GM18909 (cell line): ENCODE data around the gene IL20.

Experiments
- ATAC-seq: cut with Tn5 transposase; IDR thresholded peaks from one replicate; pipeline ENCODE4 v1.9.1; 2021; ENCODE audit warnings: mild to moderate bottlenecking; ENCODE audit not compliant: unreplicated experiment, poor library complexity

IL20 gene

GRCh38 chr1:206918076-206918475 is 52.7 kb downstream of the IL20 start:
- no peak for ATAC-seq
